GM12874 (cell line): ENCODE data around the gene OR4E2.

Experiments used
- TF ChIP-seq, protein P1 (sequence below): IDR thresholded peaks from 2 replicates; pipeline ENCODE4 v1.5.1; 2011; ENCODE audit warnings: low read depth, mild to moderate bottlenecking, control low read depth, low read length, moderate library complexity; ENCODE audit not compliant: insufficient read depth

OR4E2 gene, protein sequence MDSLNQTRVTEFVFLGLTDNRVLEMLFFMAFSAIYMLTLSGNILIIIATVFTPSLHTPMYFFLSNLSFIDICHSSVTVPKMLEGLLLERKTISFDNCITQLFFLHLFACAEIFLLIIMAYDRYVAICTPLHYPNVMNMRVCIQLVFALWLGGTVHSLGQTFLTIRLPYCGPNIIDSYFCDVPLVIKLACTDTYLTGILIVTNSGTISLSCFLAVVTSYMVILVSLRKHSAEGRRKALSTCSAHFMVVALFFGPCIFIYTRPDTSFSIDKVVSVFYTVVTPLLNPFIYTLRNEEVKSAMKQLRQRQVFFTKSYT

DNA sequence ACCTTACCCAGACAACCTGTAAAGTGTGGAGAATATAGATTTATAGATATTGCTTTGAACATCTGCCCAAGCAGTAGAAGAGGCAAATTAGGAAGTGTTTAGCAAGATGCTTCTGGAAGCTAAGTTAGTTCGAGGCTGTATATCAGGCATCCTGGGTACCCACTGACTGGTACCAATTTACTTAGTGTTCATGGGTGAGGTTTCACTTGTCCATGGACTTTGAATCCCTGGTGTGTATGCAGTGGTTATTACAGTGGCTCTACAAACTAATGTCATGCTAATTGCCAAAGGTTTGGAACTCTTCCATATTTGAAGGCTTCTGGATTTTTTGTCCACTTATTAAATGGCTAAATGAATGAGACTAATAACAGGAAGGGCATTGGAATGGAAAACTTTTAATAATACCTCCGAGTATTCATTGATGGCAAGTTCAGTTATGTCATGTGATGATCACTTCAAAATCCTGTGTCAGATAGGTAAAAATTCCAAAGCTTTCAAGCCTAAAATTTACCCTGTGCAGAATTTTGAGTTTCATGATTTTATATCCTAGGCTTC is at the start of gene OR4E2:
TSS of gene OR4E2 (plus strand) at position 505 of the 555 bp plus-strand sequence. CDS start 11,248 bp downstream, outside the sequence.
- TF ChIP-seq, protein P1, sequence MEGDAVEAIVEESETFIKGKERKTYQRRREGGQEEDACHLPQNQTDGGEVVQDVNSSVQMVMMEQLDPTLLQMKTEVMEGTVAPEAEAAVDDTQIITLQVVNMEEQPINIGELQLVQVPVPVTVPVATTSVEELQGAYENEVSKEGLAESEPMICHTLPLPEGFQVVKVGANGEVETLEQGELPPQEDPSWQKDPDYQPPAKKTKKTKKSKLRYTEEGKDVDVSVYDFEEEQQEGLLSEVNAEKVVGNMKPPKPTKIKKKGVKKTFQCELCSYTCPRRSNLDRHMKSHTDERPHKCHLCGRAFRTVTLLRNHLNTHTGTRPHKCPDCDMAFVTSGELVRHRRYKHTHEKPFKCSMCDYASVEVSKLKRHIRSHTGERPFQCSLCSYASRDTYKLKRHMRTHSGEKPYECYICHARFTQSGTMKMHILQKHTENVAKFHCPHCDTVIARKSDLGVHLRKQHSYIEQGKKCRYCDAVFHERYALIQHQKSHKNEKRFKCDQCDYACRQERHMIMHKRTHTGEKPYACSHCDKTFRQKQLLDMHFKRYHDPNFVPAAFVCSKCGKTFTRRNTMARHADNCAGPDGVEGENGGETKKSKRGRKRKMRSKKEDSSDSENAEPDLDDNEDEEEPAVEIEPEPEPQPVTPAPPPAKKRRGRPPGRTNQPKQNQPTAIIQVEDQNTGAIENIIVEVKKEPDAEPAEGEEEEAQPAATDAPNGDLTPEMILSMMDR, result no peak

DNA sequence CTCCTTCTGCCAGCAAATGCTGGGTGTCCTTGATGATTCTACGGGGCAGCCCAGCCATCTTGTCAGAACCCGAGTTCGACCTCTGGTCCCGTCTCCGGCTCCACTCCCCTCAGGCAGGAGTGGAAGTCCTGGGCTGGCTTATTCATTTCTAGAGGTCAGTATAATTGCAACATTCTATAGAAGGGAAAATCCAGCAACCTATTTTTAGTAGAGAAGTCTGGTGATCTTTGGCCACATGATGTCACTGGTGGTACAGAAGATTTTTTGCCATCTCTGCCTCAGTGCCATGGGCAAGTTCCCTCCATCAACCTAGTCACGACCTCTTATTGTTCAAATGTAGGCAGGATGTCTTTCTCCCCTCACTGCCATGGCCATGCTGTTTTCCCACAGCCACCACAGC is 41.3 kb upstream of the OR4E2 start:
- TF ChIP-seq, protein P1, result no peak

DNA sequence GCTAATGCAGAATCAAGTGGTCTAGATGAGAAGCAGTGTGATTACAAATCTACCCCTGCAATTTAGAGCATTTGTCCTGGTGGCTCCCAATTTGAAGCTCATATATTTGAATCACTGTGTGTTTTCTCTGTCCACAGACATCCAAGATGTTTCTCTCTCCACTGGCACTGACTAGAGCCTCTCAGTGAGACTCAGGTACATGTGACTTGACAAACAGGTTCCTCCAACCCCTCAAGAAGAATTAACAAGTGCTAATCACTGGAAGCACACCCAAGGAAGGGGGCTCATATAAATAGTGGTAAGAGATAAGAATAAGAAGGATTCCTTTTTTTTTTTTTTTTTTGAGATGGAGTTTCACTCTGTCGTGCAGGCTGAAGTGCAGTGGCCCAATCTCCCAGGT is 39.4 kb upstream of the OR4E2 start:
- TF ChIP-seq, protein P1, result no peak

DNA sequence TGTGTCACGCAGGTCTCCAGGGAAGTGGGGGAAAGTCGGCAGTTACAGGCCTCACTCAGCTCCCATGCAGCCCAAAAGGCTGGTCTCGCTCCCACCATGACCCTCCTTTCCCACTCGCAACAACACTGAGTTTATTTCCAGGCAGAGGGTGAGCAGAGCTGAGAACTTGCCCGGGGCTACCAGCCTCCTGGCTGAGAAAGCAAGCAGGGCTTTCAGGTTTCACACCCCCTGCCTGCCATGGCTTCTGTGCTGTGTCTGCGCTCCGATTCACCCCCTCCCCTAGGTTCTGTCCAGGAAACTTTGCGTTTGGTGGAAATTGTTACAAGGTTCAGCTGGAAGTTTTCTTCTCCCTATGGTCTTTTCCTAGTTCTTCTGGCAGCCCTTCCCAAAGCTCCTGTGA is 36.0 kb upstream of the OR4E2 start:
- TF ChIP-seq, protein P1, result no peak

DNA sequence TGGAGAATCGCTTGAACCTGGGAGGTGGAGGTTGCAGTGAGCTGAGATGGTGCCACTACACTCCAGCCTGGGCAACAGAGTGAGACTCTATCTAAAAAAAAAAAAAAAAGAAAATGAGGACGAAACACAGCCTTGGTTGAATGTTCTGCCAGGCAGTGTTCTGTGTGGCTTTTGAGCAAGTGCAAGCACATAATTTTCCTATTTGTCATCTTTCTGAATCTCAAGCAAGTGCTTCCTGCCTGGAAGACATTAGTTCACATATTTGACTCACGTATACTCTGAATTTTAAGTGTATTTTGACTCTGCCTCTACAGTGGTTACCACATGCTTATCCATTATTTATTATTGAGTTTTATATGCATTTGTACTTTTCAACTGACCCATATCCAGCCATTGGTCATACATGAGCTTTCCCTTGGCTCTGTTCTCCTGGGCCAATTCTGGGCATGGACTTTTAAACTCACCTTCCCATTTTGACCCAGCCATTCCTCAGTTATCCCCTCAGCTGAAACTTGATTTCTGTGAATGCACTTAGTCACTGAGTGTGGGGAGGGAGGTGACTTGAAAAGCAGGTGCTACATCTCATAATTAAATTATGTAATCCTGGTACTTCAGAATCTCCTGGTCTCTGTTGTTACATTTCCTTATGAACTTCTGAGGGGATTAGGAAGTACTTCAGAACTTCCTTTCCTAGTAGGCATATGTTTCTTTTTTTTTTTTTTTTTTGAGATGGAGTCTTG is 27.0 kb upstream of the OR4E2 start:
- TF ChIP-seq, protein P1, result no peak

DNA sequence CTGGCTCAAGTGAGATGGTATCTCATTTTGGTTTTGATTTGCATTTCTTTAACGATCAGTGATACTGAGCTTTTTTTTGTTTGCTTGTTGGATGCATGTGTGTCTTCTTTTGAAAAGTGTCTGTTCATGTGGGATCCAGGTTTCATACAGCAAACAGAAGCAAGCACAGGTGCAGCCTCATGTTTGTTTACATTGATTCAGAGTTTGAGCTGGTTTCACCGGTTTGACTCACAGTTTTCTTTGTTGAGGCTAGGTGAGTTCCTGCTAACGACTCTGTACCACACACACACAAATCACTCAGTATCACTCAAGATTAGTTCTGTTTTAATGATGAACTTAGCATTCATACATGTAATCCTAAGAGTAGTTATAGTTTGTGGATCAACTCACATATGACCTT is 22.6 kb upstream of the OR4E2 start:
- TF ChIP-seq, protein P1, result no peak

DNA sequence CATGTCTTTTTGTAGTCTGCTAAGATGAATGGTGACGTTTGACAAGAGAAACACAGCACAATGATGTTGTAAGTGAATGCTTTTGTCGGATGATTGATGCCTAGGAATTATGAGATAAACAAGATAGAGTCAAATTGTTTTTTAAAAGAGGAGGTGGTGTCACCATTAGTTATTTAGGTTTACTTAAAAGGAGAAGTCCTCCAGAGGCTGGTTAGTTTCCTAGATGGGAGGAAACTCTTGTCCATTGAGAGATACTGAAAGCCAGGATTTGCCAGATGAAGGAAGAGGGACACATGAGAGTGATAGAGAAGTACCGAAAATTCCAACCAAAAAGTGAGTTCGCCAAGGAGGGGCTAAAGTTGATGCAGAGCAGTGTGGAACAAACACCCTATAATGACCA is 18.8 kb upstream of the OR4E2 start, which contains the start of gene OR10G2:
TSS of gene OR10G2 (minus strand) at position 101 of the 400 bp plus-strand sequence. CDS start at position 3, 98 bp downstream.
- TF ChIP-seq, protein P1, result no peak
